GM12873 (cell line): ENCODE measurements around the gene FASTK.

Experiments used
- TF ChIP-seq, protein P1 (sequence below): IDR thresholded peaks from 2 replicates; pipeline ENCODE4 v1.5.1; 2012; ENCODE audit warnings: low read depth, mild to moderate bottlenecking, moderate library complexity, low read length, control low read depth; ENCODE audit not compliant: insufficient read depth; ENCODE audit errors: missing control alignments

The FASTK gene

DNA sequence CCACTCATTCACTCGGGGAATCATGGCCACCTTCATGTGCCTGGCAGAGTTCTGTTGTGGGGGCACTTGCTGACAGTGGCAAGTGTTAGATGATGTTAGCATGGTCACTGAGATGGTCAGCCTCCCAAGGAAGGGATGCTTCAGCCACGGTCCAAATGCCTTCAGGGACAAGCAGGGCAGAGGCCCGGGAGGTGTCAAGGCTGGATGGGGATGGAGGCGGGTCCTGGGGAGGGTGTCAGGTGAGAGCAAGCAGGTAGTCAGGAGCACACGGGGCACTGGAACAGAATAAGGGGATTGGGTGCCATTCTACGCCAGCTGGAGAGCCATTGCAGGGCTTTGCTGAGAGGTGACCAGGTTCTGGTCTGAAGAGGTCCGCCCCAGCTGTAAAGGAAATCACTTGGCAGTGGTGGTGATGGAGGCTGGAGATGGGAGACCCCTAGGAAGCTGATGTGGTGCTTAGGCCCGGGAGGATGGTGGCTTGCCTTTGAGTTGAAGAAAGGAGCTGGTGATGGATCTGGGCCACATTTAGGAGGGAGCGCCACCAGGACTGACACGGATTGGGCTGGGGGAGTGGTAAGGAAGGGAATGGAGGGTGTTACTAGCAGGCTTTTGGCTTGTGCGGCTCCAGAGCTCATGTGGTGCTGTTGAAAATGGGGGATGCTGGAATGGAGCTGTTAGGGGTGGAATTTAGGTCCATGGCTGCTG lies 29.8 kb upstream of the FASTK start:
- TF ChIP-seq, protein P1, sequence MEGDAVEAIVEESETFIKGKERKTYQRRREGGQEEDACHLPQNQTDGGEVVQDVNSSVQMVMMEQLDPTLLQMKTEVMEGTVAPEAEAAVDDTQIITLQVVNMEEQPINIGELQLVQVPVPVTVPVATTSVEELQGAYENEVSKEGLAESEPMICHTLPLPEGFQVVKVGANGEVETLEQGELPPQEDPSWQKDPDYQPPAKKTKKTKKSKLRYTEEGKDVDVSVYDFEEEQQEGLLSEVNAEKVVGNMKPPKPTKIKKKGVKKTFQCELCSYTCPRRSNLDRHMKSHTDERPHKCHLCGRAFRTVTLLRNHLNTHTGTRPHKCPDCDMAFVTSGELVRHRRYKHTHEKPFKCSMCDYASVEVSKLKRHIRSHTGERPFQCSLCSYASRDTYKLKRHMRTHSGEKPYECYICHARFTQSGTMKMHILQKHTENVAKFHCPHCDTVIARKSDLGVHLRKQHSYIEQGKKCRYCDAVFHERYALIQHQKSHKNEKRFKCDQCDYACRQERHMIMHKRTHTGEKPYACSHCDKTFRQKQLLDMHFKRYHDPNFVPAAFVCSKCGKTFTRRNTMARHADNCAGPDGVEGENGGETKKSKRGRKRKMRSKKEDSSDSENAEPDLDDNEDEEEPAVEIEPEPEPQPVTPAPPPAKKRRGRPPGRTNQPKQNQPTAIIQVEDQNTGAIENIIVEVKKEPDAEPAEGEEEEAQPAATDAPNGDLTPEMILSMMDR, result no peak

DNA sequence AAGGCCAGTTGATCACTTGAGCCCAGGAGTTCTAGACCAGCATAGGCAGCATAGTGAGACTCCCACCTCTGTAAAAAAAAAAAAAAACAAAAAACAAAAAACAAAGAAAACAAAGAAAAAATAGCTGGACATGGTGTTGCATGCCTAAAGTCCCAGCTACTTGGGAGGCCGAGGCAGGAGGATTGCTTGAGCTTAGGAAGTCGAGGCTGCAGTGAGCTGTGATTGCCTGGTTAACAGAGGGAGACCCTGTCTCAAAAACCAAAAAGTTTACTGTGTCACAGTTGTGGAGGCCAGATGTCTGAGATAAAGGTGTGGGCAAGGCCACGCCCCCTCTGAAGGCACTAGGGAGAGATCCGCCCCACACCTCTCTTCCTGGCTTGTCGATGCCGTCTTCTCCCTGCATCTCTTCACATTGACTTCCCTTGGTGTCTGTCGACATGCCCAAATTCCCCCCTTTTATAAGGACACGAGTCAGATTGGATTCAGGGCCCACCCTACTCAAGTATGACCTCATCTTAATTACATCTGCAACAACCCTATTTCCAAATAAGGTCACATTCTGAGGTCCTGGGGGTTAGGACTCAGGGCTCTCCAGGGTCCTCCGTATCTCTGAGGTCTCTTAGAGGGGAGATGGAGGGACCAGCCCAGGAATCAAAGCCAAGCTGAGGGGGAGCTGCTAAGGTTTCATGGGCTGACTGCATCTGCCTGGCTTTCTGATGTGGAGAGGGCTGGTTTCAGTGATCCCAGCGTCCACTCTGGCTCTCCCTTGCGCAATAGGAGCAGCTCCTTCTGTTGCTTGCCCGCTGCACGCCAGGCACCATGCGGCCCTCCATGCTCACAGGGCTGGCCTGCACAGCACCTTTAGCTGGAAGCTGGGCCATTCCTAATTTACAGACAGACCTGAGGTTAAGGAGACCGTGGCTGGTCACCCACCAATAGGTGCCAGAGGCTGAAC lies 28.8 kb upstream of the FASTK start:
- TF ChIP-seq, protein P1, result no peak

DNA sequence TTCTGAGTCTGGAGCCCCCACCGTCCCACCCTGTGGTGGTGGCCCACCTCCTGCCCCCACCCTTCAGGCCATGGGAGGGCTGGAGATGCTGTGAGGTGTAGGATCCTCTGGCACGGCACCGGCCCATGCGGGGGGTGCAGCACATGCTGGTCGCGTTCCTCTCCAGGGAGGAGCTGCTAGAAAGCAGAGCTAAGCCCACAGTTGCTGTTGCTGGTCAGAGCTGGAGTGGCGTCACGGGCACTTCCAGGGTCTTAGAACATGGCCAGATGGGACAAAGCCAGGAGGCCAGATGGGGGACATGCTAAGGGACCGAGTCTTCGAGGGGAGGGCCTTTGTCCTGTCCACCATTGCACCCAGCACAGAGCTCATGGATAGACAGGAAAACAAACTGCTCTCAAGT lies 27.3 kb upstream of the FASTK start:
- TF ChIP-seq, protein P1, result no peak

DNA sequence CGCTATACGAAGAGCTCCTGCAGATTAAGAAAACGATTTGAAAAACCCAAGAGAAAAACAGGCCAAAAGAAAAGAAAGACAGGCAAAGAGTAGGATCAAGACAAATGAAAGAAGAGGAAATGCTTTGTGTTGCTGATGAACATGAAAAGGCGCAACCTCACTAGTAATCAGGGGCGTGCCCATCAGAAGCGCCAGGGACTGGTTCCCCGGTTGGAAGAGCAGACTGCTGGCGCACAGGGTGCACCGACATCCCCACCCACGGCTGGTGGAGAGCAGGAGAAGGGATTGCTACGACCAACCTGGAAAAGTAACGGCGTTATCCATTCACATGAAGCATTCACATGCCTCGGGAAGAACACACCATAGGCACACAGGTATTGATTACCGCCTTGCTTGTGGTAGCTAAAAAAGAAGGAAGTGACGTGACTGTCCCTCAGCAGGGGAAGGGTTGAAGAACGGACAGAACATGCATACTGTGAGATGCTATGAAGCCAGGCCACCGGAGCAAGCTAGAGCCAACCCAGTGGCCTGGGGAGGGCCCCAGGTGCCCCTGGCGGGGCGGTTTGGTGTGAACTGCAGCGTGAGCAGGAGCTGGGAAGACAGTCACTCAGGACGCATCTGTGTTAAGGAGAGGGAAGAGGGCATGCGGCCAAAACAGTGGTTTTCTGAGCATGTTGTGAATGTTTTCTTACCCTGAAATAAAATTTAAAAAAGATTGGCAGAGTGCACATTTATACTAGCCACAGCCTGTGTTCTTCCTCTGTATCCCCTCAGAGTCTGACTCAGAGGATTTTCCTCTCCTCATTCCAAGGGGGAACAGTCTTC lies 24.0 kb upstream of the FASTK start:
- TF ChIP-seq, protein P1, result no peak

DNA sequence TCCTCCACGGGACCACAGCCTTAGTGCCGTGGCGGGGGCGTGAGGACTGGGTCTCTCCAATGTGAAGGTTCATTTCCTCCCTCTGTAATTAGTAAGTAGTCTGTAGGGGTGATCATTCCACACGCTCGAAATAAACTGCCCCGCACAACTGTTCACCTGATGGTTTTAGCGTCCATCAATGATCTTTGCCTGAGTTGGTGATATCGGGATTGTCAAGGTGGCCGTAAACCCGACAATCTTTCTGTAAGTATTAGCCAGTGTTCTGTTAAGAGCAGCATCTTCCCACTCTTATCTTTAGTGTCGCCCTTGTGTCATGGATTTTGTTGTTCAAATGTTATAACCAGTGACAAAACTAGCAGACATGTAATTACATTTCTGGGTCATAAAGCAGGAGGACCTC lies 23.4 kb upstream of the FASTK start:
- TF ChIP-seq, protein P1, result no peak

DNA sequence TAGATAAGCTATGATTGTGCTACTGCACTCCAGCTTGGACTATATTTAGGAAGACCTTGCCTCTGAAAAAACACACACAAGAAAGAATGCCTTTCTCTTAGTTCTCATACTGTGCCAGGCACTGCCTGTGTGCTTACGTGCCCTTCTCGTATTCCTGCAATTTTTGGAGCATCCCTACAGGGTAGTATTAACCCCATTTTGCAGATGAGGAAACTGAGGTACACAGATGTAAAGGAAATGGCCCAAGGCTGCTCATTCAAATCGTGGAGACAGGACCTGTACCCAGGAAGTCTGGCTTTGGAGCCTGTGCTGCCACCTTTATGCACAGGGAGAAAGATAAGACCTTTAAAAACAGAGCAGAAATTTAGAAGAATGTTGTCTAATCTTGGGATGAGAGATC lies 22.4 kb upstream of the FASTK start:
- TF ChIP-seq, protein P1, result no peak
